ENCODE measurements around the gene NCR1.

DNA sequence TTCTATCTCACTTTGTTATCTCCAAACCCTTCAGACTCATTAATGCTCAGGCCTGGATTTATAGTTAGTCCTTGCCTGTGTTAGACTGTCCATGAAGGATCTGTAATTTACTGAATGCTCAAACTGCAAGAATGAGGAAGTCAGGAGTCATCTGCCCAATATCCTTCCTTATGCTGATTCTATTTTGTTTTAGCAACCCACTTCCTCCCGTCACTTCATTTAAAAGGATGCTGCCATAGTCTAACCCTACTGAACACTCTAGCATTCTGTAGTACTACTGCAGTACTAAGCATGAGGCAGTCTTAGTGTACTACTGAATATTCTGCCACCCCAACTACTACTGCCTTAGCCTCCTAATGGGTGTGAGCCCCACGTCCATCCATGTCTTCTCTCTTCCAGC, 30.4 kb upstream of the NCR1 start:
- TF ChIP-seq EZH2phosphoT487 (IDR thresholded peaks at IDR 0.05) (no peak), CTCF (IDR thresholded peaks at IDR 0.05) (no peak), EZH2 (IDR thresholded peaks at IDR 0.05) (no peak)
